Activated T-cell treated with anti-CD3 and anti-CD28 coated beads, Interleukin-2, amount 50 U/mL, for 48 hours (primary cell): Measurements from ENCODE around the gene TWSG1.
"Not testable (repeated sequence)": the region's sequence is repeated elsewhere in the genome, so short reads cannot be mapped to it uniquely, and the experiment has no call there.

Source experiments
- DNase-seq, 2 experiments: peaks; one replicate each; pipeline ENCODE4 v3.0.0-alpha.2; 2020

The TWSG1 gene

DNA sequence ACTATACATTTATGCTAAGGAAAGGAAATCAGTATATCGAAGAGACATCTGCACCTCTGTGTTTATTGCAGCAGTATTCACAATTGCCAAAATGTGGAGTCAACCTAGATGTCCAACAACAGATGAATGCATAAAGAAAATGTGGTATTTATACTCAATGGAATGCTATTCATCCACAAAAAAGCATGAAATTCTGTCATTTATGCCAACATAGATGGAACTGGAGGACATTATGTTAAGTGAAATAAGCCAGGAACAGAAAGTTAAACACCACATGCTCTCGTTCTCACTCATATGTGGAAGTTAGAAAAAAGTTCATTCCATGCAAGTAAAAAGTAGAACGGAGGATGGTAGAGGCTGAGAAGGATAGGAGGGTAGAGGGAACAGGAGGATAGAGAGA is 59.5 kb downstream of the TWSG1 start:
- no peak for DNase-seq

DNA sequence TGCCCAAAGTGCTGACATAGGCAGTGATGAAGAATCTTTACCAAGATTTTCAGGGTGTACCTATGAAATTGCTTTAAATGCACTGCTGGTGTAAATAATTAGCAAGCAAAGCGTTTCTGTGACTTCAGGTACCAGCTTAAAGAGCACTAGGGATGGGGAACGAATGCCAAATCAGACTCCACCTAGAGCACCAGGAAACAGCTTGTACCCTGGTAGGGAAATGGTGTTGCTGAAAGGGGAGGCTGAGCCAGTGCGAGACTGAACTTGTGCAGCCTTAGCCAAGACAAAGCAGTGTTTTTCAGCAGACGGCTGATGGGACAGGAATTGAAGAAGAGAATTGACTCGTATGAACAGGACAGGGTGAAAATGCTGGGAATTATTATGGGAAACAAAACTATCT is 65.6 kb downstream of the TWSG1 start:
- DNase-seq: no peak

DNA sequence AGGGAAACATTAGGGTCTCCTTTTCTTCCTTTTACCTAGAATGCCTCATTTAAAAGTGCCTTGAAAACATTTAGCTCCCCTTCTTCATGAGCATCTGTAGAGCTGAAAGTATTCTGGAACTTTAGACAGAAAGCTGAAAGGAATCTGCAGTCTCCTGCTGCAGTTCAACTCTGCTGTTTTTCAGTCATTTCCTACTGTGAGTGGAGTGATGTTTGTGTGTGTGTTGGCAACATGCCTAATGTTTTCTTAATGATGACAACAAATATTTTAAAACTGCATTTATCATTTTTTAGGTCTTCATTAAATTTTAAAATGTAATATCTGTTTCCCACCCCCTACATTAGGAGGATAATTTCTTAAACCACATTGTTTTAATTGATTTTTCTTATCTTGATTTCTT is 66.6 kb downstream of the TWSG1 start:
- no peak for DNase-seq

DNA sequence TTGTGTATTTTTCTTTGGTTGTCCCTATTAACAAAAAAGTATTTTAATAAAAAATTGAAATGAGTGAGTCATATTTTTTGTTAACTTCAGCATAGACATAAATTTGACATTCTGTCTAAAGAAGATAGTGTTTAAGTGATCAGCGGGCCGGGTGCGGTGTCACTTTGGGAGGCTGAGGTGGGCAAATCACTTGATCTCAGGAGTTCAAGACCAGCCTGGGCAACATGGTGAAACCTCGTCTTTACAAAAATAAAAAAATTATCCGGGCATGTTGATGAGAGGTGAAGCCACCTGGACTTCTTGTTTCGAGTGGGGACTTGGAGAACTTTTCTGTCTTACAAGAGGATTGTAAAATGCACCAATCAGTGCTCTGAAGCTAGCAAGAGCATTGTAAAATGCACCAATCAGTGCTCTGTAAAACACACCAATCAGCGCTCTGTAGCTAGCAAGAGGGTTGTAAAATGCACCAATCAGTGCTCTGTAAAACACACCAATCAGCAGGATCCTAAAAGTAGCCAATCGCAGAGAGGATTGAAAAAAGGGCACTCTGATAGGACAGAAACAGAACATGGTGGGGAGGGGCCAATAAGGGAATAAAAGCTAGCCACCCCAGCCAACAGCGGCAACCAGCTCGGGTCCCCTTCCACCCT is 67.9 kb downstream of the TWSG1 start:
- not testable (repeated sequence) for DNase-seq

DNA sequence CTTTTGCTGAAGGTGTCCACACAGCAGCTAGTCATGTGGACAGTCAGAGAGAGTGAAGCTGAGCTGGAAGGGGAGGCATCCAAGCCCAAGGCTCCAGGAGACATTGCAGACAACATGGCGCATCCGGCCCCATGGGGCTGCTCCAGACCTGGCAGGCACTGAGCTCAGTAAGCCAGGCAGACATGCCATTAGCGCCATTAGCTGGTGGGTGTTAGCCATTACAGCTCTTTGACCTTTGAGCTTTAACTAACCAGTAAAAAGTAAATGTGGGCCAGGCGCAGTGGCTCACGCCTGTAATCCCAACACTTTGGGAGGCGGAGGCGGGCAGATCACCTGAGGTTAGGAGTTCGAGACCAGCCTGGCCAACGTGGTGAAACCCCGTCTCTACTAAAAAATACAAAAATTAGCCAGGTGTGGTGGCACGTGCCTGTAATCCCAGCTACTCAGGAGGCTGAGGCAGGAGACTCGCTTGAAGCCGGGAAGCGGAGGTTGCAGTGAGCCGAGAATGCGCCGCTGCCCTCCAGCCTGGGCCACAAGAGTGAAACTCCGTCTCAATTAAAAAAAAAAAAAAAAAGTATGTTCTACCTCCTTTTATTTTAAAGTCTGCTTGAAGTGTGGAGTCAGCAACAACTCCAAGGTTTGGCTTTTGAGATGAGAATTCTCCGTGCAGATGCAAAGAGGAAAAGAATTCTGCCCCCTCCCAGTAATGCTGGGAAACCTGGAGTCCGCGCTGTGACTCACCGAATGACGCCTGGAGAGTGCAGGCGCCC is 69.4 kb downstream of the TWSG1 start:
- peak in 1 of 2 experiments; percentile 22 for DNase-seq

DNA sequence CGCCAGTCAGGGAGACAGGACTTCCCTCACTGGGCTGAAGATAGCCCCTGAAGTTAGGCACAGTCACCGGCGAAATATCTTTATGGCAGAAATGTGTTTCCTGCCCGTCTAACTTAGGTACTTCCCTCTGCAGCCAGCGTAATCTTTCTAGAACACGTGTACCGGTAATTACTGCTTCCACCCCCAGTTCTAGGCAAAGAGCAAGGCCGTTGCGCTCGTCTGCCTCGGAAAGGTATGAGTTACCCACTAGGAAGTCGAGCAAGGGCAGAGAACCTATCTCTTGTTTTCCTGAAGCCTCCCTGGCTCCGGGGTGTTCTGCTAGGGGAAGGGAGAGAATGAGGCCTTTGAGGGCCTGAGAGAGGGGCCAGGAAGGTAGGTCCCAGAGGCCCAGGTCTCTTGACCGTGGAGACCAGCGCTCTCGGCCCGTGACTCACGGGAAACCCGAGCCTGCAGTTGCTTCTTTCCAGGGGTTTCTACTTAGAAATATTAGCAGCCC is 70.0 kb downstream of the TWSG1 start:
- DNase-seq: peak; percentile 35 to 40

DNA sequence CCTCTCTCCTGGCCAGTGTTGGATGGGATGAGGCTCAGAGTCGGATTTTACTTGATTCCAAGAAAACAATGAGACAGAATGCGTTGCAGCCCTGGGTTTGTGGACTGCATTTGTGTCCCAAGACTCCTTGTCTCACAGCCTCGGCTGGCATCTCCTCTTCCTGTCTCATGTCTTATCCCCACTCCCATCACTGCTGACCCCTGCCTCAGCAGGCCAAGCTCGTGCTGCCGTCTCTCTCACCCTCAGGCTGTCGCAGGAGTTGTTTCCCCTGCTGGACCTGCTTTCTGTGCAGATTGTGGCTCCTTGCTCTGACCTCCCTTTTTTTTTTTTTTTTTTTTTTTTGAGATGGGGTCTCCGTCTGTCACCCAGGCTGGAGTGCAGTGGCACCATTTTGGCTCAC is 70.6 kb downstream of the TWSG1 start:
- no peak for DNase-seq

DNA sequence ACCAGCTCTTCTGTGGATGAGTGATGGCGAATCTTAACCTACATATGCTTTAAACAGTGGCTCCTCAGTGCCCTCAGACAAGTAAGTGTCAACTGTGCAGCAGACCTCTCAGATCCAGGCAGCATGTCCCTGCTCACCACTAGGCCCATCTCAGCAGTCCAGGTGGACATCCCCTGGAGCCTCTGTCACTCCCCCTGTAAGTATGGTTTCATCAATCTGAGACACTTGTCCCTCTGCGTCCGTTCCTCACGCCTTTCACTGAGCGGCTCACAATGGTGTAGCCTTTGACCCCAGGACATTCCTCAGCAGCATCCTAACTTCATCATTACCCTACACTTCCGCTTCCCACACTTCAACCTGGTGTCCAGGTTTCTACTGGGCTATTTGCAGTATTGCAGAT is 71.4 kb downstream of the TWSG1 start:
- no peak for DNase-seq

DNA sequence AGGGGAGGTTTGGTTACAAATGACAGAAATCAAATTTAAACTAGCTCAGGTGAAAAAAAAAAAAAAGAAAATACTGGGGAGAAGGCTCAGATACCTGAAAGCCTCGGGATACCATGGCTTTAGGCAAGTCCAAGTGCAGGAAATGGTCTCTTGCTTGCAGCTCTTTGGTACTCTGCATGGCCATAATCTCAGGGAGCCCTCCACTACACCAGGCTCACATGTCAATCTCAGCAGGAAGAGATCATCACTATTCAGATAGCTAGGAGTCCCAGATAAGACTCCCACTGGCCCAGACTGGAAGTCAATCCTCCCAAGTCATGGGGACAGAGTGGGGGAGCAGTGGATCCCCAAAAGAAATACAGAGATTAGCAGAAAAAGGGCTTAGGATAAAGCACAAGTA is 75.9 kb downstream of the TWSG1 start:
- DNase-seq: no peak

DNA sequence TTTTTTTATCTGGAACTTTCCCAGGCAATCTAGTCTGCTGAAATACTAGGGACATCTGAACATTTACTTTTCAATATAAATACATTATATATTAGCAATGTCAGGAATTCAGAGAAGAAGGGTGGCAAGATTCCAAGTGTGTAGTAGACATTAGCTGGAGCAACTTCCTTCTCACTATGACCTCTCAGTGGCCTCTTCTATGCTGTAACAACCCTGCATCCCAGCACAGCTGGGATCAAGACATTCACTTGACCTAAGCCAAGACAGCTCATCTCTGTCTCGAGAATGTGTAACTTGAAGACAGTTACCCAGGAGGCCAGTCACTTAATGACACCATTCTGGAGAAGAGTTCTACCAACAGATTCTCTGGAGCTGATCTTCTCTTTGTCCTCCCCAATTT is 79.0 kb downstream of the TWSG1 start:
- DNase-seq: no peak

DNA sequence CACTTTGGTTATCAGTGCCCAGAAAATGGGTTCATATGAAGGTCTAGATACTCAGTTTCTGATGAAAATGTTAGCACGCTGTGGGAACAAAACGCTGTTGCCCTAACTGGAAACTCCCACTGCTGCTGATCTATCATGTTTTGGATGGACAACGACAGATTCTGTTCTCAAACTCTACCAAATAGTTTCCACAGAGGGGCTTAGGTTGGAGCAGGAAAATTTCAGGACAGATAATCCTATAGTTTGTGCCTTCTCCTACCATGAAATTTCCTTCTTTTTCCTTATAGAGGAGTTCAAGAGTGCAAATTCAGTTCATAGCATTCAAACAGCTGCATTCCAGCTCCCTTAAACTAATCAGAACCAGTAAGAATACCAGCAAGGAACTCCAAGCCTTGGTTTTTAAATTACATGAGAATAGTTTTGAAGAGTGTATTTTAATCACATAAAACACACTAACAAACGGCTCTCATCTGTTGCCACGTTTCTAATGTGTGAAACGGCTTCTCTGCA is 82.0 kb downstream of the TWSG1 start:
- no peak for DNase-seq

DNA sequence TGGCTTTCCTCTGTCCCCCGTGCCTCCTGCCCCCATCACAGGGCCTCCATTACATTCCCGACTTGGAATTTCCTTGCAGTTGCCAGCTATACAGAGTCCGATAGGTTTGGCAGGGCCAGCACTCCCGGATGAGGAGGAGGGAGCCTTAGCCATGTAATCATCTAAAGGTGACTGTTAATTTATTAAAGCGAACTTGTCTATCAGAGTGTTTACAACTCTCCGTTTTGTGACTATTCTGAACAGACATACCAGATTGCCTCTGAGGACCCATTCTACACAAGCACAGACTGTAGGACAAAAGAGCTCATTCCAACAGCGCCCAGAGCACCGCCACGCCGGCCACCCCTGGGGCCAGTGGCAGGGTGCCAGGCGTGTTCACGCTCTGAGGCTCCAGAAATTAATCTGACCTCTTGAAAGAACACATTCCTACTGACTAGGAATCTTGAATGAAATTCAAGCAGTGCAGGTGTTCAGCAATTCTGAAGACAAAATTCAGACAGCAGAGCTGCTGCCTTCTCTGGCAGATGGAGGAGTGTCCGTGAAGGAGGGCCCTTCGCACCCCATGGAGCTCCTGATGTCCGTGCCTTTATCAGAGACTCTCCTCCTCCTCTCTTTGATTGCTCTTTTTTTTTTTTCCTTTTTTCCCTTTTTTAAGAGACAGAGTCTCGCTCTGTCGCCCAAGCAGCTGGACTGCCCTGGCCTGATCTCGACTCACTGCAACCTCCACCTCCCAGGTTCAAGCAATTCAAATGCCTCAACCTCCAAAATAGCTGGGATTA is 82.7 kb downstream of the TWSG1 start:
- no peak for DNase-seq

DNA sequence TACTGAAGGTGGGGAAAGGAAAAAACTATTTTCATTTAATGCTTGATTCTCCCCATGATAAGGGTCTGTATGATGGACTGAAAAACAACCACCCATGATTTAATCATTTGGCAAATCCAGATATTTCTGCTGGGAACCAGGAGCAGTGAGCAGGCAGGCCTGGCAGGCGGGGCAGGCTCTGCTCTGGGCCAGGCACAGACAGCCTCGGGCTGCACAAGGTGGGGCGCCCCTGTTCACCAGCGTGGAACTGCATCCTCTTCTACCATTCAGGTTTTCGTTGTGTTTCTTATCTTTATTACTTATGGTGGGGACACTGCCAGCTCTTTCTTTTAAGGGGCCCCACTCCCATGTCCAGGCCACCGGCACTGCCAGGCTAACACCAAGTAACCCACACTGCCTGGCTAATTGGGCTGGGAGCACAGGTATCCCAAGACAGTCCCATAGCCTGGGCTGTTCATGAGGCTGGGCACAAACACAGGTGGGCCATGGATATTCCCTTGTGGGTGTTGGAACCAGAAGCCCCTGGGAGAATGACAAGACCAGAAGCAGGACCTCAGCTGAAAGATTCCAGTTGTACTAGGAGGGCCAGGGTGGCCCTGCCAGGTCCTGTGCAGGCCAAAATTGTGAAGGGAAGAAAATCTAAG is 83.6 kb downstream of the TWSG1 start:
- DNase-seq: no peak

DNA sequence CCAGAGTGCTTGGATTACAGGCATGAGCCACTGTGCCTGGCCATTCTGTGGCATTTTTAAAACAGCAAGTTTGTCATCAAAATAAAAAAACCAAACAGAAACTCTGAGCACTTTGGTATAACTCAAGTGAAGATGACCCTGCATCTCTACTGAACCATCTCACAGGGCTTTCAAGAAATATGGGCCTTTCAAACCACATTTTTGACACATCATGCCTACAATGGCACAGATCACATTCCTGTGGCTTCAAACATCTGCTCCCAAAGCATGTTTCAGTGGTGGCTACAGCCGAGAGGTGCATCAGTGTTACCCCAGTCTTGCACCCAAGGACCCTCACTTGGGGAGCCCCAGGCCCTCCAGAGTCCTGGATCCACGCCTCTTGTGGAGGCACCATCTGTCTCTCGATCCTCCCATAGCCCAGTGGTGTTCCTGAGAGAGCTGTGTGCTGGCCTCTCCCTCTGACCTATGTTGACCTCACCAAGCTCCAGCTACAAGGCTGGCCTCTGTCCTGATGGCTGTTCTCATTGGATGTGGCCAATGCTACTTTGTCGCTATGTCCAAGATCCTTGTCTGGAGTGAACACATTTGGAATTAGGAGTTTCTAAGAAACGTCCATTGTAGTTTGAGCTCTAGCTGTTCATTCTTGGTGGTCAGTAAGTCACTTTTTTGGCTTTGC is 85.5 kb downstream of the TWSG1 start:
- no peak for DNase-seq

DNA sequence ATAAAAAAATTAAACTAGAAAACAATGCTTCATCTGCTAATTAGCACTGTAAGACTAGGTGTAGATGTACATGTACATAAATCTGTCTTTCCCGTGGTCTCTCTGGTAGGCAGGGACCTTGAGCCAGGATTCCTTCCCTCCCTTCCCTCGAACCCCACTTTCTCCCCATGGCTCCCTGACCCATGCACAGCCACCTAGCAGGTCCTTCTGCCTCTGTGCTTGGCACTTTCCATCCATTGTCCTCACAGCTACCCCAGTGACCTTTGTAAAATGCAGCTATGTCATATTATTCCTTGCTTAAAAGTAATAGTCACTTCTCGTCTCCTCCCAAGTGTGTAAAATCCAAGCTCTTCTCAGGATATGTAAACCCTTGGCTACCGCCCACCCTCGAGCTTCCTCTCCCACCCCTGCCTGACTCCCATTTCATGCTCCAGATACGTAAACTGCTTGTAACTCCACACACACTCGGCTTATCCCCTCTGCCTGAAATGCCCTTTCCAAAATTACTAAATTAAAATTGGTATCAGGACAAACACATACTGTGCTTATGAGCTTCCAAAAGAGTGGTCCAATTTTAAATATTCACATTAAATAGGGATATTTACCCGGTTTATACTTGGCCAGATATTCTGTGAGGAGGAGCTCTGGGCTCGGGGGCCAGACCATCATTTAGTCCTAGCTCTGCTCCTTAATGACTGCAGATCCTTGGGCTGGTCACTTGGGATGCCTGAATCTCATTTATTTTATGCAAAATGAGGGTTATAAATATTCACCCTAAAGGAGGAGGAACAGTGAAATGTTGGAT is 86.7 kb downstream of the TWSG1 start:
- no peak for DNase-seq

DNA sequence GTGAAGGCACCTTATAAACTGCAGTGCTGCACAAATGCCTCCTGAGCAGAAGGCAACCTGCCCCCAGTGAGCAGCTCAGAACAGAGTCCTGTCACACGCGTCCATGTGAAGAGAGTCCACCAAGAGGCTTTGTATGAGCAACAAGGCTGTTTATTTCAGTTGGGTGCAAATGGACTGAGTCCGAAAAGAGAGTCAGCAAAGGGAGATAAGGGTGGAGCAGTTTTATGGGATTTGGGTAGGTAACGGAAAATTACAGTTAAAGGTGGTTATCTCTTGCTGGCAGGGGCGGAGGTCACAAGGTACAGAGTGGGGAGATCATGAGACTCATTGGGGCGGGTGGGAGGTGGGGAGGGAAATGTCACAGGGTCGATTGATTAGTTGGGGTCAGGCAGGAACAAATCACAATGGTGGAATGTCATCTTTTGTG is 87.3 kb downstream of the TWSG1 start:
- DNase-seq: no peak

DNA sequence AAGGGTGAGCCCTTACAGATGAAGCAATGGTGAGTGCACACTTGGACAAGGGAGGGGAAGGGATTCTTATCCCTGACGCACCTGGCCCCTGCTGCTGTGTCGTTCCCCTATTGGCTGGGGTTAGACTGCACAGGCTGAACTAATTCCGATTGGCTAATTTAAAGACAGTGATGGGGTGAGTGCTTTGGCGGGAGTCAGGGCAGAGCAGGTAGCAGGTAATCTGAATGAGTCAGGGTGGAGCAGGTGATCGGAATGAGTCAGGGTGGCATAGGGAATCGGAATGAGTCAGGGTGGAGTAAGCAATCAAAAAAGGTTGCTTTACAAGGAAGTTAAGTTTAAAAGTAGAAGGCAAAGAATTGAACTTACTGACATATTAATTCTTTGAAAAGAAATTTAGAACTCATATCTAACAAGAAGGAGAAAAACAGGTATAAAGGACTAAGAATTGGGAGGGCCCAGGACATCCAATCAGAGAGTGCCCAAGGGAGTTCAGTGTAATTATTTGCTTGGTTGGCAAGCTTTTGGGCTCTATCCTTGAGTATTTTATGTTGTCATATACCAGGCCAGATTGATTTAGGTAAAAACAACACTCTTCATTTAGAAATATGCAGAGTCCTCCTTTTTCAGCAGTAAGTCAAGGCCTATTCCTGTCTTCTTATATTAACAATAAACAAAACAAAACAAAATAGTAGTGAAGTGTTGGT is 88.4 kb downstream of the TWSG1 start:
- no peak for DNase-seq

DNA sequence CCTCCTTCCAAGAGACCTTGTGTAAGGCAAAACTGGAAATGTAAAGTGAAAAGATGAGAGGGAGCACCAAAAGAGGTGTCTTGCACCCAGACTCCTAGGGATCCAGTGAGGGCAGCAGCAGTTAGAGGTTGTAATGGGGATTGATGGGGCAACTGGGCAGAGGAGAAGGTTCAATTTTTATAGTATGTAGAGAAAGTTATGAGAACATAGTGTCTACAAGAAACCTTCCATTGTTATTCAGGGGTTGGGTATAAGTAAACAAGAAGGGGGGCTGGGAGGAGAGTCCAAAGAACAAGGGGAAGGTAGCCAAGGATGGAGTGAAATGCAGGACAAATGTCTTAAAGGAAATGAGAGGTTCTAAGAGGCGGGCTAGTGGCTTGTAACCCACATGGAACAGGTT is 89.1 kb downstream of the TWSG1 start:
- DNase-seq: not testable (repeated sequence)

DNA sequence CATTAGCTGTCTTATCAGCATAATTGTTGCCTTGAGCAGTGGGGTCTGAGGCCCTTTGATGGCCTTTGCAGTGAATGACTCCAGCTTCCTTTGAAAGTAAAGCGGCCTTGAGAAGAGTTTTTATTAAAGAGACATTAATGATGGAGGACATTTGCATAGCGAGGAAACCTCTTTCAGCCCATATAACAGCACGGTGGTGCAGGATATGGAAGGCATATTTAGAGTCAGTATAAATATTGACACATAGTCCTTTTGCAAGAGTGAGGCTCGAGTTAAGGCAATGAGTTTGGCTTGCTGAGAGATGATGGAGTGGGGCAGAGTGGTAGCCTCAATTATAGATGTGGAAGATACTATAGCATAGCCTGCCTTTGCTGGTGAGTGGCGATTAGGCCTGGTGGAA is 89.7 kb downstream of the TWSG1 start:
- DNase-seq: not testable (repeated sequence)

DNA sequence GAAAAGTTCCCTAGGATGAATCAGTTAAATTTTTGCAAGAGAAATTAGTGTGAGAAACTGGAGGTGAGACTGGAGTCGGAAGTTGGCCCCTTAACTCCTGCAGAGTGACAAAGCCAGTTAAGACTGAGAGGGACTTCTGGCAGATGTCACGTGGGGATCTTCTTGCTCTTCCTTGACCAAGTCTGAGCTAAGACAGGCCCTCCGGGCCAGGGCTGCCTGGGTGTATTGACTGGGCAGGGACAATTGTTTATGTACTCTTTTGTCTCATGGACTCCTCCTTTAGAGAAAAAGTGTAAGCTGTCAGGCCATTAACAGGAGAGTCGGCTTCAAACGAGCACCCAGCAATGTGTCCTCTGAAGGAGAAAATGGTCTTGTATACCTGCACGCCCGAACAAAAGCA is 92.2 kb downstream of the TWSG1 start:
- DNase-seq: no peak

DNA sequence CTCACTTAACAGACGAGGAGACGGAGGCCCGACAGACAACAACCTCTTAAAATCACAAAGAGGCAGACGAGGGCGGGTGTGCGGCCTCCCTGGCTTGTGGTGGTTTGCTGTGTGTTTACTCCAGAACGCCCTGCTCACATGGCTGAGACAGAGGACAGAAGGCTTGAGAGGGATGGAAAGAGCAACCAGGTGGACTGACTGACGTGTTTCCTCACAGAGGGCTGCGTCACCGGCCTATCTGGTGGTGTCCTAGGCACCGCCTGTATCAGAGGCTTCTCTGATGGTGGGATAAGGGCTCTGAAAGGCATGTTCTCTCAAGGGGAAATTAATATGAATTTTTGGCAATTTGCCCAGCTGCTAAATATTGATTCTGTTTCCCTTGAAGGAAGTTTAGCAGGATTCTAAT is 93.7 kb downstream of the TWSG1 start:
- no peak for DNase-seq
